GM13976 (cell line): ENCODE results near the gene BHLHA9.
"Not testable (repeated sequence)": the region's sequence is repeated elsewhere in the genome, so short reads cannot be mapped to it uniquely, and the experiment has no call there.

Source experiments
- DNase-seq: peaks from one replicate; pipeline ENCODE4 v3.0.0; 2012; ENCODE audit warnings: low spot score
- CTCF ChIP-seq: IDR thresholded peaks from 2 replicates; pipeline ENCODE4 v1.5.1; 2012; ENCODE audit warnings: borderline replicate concordance, mild to moderate bottlenecking; ENCODE audit not compliant: insufficient read depth; ENCODE audit errors: extremely low read depth, missing control alignments, control extremely low read depth
- in situ Hi-C: fragments of 300-500 bp; cut with MboI; formaldehyde crosslinking; loops from one replicate; pipeline ENCODE4 v1.12.0; 2022; ENCODE audit warnings: low sequenced_read_pairs, mixed read lengths, inconsistent platforms; ENCODE audit not compliant: unreplicated experiment

The BHLHA9 gene

GRCh38 chr17:1304522-1304921 is 34.3 kb downstream of the BHLHA9 start:
- no peak for DNase-seq
- no peak for TF ChIP-seq CTCF
- in situ Hi-C loops, result no loop called here

- no peak for TF ChIP-seq CTCF
- in situ Hi-C loops, result no loop called here
- DNase-seq, result no peak
Measured at GRCh38 chr17:1304962-1305563, 34.8 kb downstream of the BHLHA9 start.

DNA sequence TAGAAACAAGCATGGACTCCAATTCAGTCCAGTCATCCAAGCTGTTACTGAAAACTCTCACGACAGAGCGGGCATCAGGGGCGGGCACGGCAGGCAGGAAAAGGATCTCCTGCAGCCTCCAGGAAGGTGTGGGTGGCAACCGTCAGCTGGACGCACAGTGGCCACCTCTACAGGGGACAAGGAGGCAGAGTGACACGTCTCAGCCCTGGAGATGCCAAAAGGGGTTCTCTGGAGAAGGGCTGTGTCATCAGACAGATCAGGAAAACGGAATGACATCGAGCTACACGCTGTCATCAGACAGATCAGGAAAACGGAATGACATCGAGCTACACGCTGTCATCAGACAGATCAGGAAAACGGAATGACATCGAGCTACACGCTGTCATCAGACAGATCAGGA is 37.6 kb downstream of the BHLHA9 start:
- DNase-seq, in situ Hi-C loops: not testable (repeated sequence)

DNA sequence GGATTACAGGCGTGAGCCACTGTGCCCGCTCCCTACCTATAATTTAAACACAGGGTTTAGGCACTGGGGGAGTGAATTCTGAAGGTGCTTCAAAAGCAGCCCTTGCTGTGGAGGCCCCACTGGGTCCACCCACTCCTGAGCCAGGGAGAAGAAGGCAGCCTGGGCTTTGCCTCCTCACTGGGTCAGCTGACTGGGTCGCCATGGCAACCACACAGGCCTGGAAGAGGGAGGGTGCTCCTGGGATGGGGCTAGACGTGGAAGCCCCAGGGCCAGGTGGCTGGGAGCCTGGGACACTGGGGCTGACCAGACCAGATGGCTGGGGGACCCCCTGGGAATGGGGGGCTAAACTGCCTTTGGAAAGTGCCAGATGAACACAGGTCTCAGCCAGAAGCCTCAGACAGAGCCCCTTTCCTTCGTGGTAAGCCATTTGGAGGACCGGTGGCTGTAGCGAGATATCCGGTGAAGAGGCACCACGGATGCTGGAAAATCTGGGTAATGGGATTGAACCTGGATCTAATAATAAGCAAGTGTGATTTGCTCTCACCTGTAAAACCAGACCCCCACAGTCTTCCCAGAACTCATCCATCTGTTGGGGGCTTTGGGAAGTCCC is 42.1 kb downstream of the BHLHA9 start:
- in situ Hi-C loops, result no loop called here
- DNase-seq, result no peak
- no peak for TF ChIP-seq CTCF

DNA sequence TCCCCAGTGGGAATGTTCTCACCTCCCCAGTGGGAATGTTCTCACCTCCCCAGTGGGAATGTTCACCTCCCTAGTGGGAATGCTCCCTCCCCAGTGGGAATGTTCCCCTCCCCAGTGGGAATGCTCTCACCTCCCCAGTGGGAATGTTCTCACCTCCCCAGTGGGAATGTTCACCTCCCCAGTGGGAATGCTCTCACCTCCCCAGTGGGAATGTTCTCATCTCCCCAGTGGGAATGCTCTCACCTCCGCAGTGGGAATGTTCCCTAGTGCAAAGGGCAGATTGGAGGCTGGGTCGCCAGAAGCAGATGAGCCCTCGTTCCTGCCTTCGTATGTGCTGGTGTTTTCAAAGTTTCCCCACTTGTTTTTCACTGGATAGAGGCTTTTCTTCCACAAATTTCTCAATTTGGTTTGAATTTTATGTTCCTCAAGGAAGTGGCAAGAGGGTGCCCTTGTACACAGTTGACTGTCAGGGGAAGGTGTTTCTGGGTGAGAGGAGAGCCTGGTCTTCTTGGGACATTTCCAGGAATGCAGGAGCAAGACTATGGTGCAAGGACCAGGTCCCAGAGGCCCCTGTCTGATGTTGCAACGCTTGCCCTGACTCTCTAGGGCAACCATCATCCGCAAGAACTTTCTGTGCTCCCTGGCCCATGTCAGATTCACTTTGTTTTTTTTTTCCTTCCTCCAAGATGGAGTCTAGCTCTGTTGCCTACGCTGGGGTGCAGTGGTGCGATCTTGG is 43.2 kb downstream of the BHLHA9 start:
- in situ Hi-C loops, result no loop called here
- no peak for DNase-seq
- TF ChIP-seq CTCF, result no peak

- no peak for TF ChIP-seq CTCF
- in situ Hi-C loops, result no loop called here
- DNase-seq, result no peak
Measured at GRCh38 chr17:1315409-1315808, 45.2 kb downstream of the BHLHA9 start.

DNA sequence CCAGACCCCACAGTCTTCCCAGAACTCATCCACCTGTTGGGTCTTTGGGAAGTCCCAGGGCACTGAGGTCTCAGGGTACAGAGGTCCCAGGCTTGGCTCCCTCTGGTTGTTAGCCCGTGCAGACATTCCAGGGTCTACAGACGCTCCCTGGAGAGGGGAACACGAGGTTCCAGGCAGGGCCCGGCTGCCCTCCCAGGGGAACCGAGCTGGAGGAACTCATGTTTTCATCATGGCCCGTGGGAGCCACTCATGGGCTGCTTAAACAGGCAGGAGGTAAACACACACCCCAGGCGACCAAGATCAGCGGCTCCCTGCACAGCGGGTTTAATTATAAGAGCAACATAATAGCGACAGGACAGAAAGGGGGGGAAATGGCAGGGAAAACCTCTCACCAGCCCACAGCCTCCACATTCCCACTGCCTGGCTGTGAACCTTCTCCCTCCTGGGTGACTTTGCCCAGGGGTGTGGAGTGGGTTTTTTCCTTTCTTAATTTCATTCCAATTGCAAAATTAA is 45.7 kb downstream of the BHLHA9 start:
- in situ Hi-C loops, result no loop called here
- no peak for TF ChIP-seq CTCF
- DNase-seq, result no peak
